ENCODE data around the gene SMIM1.

The SMIM1 gene

DNA sequence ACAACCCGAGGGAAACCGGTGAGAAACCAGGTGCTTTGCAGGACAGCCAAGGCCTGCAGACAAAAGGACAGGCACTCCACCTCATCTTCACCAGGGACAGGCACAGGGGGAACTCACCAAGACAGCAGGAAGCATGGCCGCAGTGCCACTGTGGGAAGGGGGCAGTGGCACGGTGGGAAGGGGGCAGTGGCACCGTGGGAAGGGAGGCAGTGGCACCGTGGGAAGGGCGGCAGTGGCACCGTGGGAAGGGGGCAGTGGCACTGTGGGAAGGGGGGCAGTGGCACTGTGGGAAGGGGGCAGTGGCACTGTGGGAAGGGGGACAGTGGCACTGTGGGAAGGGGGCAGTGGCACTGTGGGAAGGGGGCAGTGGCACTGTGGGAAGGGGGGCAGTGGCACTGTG lies 52.1 kb downstream of the SMIM1 start:
- DNase-seq = no peak

DNA sequence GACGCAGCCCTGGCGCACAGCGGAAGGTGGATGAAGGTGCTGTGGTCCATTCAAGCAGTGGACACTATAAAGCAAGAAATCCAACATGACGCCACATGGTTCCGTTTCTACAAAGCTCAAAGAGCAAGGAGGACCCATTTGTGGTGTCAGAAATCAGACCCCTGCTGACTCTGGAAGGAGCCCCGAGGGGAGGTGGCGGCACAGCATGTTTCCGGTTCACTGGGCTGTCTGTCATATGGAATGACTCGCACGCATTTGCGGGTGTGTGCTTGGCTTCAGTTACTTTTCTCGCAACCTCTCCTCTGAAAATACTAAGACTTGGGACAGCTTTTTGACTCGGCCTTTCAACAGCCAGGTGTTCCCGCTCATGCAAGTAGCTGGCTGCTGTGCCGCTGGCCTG lies 52.8 kb downstream of the SMIM1 start:
- no peak for DNase-seq

All from CD4-positive, alpha-beta T cell treated with Interleukin-17A for 4 hours (primary cell).